ENCODE measurements around the gene ZNF593OS.

Gene ZNF593OS

GRCh38 chr1:26171084-26172072 lies at the start of gene ZNF593OS:
TSS of gene ZNF593OS (minus strand) at chr1:26171832. CDS start at chr1:26171661, 171 bp downstream.
- DNase-seq (ENCODE audit: low spot score) = no peak

DNA sequence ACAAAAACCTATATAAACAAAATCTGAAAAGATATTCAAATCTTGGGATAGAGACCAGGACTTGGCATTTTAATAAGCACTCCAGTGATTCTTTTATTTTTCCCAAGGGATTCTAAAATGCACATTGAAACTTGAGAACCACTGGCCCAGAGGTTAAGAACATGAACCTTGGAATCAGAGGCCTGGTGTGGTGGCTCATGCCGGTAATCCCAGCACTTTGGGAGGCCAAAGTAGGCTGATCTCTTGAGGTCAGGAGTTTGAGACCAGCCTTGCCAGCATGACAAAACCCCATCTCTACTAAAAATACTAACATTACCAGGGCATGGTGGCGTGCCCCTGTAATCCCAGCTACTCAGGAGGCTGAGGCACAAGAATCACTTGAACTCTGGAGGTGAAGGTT lies 49.5 kb upstream of the ZNF593OS start:
- DNase-seq (ENCODE audit: low spot score) = no peak

DNA sequence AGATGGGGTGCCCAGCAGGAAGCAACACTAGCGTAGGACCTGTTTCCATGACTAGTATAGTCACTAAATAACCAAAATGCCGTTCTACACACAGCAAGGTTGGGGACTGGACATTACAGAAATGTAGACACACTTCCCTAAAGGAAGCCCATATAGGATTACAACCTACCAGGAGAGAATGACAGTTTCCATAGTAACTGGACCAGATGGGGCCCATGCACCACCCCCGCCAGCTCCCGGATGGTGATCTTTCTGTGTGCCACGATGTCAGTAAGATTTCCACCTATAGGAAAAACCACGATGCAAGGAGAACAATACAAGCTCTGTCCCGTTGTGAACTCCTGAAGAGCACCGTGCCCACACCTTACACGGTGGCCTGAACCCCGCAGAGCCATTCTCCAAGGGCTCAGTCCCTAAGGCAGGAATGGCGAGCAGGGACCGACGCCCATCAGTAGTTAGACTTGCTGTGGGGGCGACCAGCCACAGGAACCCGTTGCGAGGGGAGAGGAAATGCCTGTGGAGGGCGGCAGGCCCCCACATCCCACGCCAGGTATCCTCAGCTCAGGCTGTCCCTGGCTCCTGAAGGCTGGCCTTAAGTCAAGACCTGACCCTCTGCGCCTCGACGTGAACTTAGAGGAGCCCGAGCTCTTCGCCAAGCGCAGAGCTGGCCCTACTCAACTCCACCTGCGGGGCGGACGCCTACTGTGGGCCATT lies 48.7 kb upstream of the ZNF593OS start:
- DNase-seq (ENCODE audit: low spot score) = no peak

- no peak for DNase-seq (ENCODE audit: low spot score)
These were observed 47.4 kb upstream of the ZNF593OS start for GRCh38 chr1:26218906-26219494.

DNA sequence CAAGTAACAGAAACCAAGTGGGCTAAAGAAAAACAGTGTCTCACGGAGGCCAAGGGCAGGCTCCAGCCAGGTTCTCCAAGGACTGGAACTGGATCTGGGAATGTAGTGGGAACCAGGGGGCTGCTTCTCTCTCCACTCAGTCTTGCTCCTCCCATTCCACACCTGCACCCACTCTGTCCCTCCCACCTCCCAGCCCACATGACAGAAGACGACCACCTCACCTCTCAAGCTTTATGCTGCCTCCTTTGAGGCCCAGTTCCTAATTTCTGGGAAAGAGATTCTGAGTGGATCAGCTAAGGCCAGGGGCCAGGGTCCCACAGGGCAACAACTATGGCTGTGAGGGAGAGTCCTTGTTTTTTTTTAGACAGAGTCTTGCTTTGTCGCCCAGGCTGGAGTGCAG lies 43.6 kb upstream of the ZNF593OS start:
- DNase-seq (ENCODE audit: low spot score) = no peak

DNA sequence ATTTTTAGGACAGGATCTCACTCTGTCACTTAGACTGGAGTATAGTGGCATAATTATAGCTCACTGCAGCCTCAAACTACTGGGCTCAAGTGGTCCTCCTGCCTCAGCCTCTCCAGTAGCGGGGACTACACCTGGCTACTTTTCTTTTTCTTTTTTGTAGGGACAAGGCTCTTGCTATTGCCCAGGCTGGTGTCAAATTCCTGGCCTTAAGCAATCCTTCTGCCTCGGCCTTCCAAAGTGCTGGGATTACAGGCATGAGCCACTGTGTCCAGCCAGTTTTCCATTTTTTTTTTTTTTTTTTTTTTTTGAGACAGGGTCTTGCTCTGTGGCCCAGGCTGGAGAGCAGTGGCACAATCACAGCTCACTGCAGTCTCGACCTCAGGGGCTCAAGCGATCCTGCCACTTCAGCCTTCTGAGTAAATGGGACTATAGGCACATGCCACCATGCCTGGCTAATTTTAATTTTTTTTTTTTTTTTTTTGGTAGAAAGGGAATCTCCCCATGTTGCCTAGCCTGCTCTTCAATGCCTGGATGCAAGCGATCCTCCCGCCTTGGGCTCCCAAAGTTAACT lies 41.8 kb upstream of the ZNF593OS start:
- no peak for DNase-seq (ENCODE audit: low spot score)

GRCh38 chr1:26212726-26213125 lies 41.1 kb upstream of the ZNF593OS start:
- no peak for DNase-seq (ENCODE audit: low spot score)

DNA sequence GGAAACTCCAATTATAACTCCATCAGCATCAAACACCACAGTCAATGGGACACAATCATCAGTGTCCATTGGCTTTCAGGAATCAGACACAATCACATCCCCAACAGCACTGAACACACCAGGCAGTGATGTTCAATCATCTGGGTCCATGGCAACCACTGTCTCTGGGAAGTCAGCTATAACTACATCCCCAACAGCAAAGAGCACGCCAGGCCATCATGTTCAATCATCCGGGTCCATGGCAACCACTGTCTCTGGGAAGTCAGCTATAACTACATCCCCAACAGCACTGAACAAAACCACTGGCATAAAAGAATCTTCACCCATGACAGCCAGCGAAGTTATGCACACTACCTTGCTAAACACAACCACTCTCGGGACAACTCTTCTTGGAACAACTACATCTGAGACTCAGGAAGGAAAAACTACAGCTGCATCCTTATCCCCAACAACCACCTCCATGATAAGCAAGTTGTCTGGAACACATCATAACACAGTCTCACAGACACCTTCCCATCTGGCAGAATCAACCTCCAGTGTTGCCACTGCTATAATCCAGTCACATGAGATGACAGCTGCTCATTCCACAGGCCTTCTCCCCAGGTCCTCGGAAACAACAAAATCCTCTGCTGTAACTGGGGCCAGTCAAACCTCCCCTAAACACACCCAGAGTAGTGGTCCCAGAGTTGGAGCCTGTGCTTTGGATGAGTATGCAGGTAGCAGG lies 38.7 kb upstream of the ZNF593OS start:
- no peak for DNase-seq (ENCODE audit: low spot score)

DNA sequence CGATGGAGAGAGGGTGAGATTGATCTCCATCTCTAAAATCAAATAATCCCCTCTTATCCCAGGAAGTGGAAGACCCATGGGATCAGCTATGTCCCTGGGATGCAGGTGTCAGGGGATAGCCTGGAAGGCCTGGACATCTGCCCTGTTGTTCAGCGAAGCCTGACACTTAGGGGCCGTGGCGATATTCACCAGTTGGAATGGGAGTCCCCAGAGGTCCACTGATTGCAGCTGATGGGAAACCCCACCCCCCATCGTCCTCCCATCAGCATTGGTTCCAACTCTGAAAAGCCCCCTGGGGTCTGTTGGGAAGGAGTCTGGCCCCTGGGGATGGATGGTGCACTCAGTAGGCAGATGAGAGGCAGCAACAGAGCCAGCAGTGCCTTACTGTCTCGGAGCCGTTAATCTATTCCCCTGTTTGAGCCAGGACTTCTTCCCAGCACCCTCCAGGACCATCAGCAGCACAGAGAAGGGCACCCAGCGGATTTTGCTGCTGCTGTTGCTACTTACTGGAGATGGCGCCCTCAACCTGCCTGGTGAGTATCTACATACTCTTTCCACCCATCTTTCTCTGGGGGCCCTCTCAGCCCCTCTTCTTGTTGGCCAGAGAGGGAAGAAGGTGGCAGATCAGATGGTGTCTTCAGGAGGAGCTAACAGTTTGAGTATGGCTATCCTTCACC lies 32.1 kb upstream of the ZNF593OS start:
- DNase-seq (ENCODE audit: low spot score) = no peak

DNA sequence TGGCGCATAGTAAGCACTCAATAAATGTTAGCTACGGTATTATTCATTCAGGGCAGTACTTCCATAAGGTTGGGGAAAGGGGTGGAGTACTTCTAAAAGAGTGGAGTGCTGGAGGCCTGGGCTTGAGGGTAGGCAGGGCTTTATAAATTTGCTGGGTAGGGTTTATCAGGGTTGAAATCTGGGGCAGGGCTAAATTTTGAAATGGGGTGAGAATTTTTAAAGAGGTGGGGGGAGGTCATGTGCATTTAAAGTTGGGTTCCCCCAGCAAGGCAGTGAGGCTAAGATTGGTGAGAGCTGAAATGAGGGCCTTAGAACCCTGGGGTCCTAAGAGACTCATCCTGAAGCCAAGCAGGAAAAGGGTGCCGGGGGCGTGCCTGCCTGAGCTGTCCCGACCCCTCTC lies 28.8 kb upstream of the ZNF593OS start:
- DNase-seq (ENCODE audit: low spot score) = no peak

DNA sequence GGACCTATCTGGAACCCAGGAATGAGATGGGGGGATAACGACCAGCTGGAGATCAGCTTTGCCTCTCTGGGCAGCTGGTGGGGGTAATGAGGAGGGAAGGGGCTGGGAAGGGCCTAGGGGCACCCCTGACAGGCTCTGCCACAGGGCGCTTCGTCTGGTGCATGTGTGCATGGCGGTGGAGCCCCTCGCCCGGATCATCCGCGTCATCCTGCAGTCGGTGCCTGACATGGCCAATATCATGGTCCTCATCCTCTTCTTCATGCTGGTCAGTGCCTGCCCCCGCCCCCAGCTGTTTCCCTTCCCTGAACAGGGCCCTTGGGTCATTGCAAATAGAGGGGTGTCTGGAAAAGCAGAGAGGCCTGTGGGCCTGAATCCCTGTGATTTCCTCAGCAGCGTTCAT lies 26.2 kb upstream of the ZNF593OS start:
- no peak for DNase-seq (ENCODE audit: low spot score)

- DNase-seq (ENCODE audit: low spot score) = no peak
These were observed 25.7 kb upstream of the ZNF593OS start for GRCh38 chr1:26197301-26197700.

DNA sequence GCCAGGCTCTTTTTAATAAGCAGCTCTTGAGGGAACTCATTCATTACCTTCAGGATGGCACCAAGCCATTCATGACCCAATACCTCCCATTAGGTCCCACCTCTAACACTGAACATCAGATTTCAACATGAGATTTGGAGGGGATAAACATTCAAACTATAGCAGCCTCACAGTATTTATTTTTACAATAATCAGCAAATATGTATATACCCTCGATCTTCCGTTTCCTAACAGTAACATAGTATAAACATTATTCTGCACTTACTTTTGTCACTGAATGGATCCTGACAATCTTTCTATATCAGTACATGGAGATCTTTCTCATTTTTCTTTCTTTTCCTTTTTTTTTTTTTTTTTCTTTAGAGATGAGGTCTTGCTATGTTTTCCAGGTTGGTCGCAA lies 24.2 kb upstream of the ZNF593OS start:
- no peak for DNase-seq (ENCODE audit: low spot score)

DNA sequence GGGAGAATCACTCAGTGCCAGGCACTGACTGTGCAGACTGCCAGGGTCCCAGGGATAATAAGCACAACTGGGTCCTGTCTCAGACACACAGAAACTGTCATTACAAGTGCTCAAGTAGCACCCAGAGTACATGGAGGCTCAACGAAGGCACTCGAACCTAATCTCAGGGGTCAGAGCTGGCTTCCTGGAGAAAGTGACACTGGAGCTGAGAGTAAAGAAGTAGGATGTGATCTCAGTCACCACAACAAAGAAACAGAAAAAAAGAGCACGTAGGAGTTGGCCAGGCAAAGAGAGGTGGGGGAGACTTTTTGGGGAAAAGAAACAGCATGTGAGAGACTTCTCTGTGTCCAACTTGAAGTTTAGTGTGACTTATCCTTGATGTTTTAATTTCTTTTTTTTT lies 20.1 kb upstream of the ZNF593OS start:
- no peak for DNase-seq (ENCODE audit: low spot score)

DNA sequence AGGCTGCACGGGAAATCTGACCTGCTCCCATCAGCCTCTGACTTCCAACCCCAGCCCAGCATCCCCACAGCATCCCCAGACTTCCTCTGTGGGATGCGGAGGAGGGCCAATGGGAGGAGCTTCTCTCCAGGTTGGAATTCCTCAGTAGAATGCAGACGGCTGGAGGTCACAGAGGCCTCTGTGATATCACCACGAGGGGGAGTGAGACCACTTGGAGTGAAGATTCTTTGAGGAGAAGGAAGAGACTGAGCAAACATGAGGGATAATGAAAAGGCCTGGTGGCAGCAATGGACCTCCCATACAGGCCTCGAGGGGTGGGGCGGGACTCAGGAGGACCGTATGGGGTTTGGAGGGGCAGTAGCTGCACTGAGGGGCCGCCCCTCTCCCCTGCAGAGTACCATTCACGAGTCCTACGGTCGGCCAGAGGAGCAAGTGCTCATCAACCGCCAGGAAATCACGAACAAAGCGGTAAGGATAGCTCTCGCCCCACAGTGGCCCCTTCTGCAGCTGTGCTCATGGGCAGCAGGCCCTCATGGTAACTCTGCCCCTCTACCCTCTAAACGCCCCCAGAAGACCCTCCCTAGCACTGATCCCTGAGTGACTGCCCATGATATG lies 18.8 kb upstream of the ZNF593OS start, which contains the start of gene CATSPER4:
CATSPER4 (plus strand) TSS at position 230 of the 615 bp plus-strand sequence; CDS start at position 256, 26 bp downstream.
- DNase-seq (ENCODE audit: low spot score) = no peak

- no peak for DNase-seq (ENCODE audit: low spot score)
These were observed 18.2 kb upstream of the ZNF593OS start for GRCh38 chr1:26189751-26190275.

- DNase-seq (ENCODE audit: low spot score) = no peak
These were observed 17.7 kb upstream of the ZNF593OS start for GRCh38 chr1:26189331-26189730.

DNA sequence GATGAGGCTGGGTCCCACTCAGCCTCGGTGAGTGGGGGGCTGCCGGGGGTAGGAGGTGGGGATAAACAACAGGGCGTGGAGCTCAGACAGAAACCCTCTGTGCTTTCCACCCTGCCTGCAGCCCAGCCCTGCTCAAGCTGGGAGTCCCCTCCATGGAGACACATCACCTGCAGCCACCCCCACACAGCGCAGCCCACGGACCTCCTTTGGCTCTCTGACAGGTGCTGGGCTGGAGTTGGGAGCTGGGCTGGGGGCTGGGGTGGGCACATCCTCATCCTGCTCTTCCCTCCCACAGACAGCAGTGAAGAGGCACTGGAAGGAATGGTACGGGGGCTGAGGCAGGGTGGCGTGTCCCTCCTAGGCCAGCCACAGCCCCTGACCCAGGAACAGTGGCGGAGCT lies 16.8 kb upstream of the ZNF593OS start:
- DNase-seq (ENCODE audit: low spot score) = no peak

GRCh38 chr1:26187882-26188281 lies 16.2 kb upstream of the ZNF593OS start:
- DNase-seq (ENCODE audit: low spot score) = no peak

DNA sequence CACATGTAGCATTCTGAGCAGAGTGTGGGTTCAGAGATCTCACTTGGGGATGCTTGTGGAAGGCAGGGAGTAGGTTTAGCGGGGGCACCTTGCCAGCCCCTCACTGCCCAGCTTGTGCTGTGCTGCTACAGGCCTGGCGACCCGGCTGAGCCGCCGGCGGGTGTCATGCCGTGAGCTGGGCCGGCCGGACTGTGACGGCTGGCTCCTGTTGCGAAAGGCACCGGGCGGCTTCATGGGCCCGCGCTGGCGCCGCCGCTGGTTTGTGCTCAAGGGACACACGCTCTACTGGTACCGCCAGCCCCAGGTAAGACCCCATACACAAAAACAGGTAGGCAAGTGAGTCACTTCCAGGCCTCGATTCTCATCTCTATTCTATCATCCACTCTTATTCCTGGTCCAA lies 13.3 kb upstream of the ZNF593OS start:
- no peak for DNase-seq (ENCODE audit: low spot score)

Data from putamen (tissue), 1 donor.